WTC11 (cell line): ENCODE measurements around the gene MCM10.

Experiments
- E2F4 ChIP-seq: sonication (generic); formaldehyde crosslinking; IDR thresholded peaks from 2 replicates; pipeline ENCODE4 v1.8.1; 2022; ENCODE audit warnings: low read depth, mild to moderate bottlenecking, moderate library complexity, missing genetic modification reagents, borderline replicate concordance
- GTF2I ChIP-seq: fragments of 250-450 bp; sonication (Bioruptor Pico); conservative IDR thresholded peaks from 2 replicates; pipeline ENCODE4 v1.4.0; 2021; ENCODE audit warnings: mild to moderate bottlenecking
- MXD4 ChIP-seq: fragments of 250-450 bp; sonication (Bioruptor Pico); IDR thresholded peaks from 2 replicates; pipeline ENCODE4 v1.8.0; 2021; ENCODE audit warnings: mild to moderate bottlenecking, moderate library complexity, borderline replicate concordance
- SP1 ChIP-seq: sonication (generic); formaldehyde crosslinking; conservative IDR thresholded peaks from 2 replicates; pipeline ENCODE4 v1.8.1; 2022; ENCODE audit warnings: missing genetic modification reagents
- ZNF281 ChIP-seq: sonication (generic); formaldehyde crosslinking; IDR thresholded peaks from 2 replicates; pipeline ENCODE4 v1.8.0; 2023; ENCODE audit warnings: mild to moderate bottlenecking, missing genetic modification reagents
- TF ChIP-seq, protein P1 (sequence below): fragments of 200-600 bp; IDR thresholded peaks from 2 replicates; pipeline ENCODE4 v1.8.0; 2022; ENCODE audit warnings: antibody characterized with exemption

GRCh38 chr10:13256627-13257026 is 95.3 kb downstream of the MCM10 start:
- TF ChIP-seq, protein P1, sequence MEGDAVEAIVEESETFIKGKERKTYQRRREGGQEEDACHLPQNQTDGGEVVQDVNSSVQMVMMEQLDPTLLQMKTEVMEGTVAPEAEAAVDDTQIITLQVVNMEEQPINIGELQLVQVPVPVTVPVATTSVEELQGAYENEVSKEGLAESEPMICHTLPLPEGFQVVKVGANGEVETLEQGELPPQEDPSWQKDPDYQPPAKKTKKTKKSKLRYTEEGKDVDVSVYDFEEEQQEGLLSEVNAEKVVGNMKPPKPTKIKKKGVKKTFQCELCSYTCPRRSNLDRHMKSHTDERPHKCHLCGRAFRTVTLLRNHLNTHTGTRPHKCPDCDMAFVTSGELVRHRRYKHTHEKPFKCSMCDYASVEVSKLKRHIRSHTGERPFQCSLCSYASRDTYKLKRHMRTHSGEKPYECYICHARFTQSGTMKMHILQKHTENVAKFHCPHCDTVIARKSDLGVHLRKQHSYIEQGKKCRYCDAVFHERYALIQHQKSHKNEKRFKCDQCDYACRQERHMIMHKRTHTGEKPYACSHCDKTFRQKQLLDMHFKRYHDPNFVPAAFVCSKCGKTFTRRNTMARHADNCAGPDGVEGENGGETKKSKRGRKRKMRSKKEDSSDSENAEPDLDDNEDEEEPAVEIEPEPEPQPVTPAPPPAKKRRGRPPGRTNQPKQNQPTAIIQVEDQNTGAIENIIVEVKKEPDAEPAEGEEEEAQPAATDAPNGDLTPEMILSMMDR: no peak
- no peak for TF ChIP-seq GTF2I (CRISPR knock-in tag)
- no peak for TF ChIP-seq ZNF281 (CRISPR knock-in tag)
- TF ChIP-seq E2F4: no peak
- TF ChIP-seq MXD4 (CRISPR knock-in tag): no peak
- TF ChIP-seq SP1 (CRISPR knock-in tag): no peak
